ENCODE measurements around the gene KNDC1.

GRCh38 chr10:133113146-133113830, 46.7 kb upstream of the KNDC1 start:
- TF ChIP-seq GATA2 (IDR thresholded peaks at IDR 0.05; ENCODE audit: low read depth, low read length) (no peak), GATA3 (IDR thresholded peaks at IDR 0.05; ENCODE audit: low read depth, low read length) (no peak)

All from SH-SY5Y (cell line).